GM21619 (cell line): ENCODE measurements around the gene GATA5.

Experiments
- ATAC-seq: cut with Tn5 transposase; IDR thresholded peaks from one replicate; pipeline ENCODE4 v1.9.1; 2021; ENCODE audit not compliant: unreplicated experiment

Gene GATA5

DNA sequence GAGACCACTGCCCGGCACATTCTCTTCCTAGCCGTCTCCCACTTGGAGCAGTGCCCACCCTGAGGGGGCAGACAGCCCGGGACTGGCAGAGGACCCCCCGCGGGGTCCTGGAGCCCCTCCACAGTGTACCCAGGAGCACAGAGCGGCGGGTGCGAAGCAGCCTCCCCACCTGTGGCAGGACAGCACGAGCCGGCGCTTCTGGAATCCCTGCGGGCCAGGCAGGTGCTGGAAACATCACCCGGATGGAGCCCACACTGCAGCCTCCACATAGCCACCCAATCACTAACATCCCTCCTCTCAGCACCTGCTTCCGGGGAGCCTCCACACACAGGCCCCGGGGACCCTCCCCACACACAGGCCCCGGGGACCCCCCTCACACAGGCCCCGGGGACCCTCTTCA lies 18.7 kb downstream of the GATA5 start:
- no peak for ATAC-seq

DNA sequence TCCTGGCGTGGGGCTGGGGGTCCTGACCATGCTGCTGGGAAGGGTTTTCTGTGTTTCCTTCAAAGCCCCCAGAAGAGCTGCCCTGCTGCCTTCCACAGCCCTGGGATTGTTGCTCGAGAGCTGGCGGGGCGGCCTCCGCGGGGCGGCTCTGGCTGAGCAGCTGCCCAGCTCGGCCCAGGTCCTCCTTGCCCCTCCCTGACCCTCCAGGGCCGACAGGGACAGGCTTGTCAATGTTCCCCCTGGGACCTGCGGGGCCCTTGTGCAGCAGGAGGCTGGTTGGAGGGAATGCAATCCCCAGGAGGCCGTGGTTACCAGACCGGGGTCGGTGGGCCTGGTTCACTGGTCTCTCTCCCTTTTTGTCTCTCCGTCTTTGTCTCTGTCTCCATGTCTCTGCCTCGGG lies 19.9 kb downstream of the GATA5 start:
- no peak for ATAC-seq

DNA sequence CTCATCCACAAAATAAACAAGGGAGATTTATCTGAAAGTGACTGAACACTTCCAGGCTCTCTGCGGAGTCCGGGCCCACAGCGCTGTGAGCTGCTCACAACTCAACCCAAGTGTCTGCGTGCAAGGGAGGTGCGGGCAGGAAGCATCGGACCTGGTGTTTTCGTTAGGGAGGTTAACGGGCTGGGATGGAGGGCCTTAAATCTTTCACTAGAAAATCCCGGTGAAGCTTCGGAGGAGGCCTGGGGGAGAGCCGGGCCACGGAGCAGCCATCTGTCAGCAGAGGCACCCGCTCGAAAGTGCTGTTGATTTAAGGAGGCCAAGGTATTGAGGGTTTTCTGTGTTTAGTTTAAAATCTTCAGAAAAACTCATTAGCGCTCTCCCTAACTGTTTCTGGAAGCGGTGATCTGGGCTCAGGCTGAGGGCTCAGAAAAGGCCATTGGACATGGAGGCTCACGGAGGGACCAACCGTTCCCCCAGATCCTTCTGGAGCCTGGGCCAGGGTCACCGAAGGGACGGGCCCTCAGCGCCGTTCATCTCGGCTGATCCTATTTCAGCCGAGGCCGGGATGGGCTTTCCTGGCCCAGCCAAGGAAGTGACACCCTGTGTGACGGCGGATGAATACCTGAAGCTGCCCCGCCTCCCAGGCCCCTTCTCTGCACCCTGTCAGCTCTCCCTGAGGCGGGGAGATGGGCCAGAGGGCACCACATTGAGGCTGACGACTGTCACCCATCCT lies 20.7 kb downstream of the GATA5 start:
- no peak for ATAC-seq

DNA sequence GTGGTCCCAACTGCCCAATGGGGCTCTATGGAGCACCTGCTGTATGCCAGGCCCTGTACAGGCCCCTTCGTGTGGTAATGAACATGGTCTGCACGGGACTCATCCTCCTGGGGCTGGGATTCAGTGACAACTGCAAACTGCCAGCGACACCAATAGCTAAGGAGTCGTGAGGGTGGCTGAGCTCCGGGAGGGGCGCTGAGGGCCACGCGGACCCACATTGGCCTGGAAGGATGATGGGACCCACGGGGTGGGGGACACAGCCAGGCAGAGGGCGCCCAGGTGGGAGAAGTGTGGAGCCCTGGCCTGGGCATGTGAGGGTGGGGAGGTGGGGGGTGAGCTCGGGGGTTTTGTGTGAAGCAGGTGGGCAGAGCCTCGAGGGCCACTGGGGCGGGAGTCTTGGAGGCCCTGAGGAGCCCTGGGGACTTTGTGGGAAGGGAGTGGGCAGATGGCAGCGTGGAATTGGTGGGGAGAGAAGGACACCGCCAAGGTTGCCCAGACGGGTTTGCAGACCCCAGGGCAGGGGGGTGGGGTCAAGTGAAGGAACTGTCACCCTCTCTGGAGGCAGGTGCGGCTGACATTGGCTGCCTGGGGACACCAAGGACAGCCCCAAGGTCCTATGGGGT lies 22.5 kb downstream of the GATA5 start:
- ATAC-seq, result no peak

DNA sequence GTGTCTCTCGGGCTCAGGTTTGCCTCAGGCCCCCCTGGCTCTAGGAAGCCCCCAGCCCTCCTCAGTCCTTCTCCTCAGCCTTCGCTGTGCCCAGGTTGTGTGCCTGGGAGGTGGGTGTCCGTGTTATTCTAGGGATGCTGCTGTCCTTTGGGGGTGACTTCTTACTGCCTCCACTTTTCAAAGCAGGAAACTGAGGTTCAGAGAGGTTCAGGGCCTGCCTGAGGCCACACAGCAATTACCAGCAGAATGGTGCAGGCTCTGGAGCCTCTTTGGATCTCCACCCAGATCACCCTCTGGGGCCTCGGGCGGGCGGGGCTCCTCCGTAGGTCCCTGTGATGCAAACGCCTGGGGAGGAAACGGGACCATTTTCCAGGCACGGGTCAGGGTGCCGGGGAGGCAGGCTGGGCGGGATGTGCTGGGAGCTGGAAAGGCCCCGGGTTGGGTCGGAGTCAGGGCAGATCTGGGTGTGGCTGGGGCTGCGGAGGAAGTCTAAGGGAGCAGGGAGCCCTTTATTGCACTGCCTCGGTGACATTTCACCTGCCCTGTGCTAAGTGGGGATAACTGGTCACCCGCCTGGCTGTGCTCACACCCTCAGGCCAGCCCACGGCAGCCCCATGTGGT lies 23.2 kb downstream of the GATA5 start:
- ATAC-seq, result no peak

DNA sequence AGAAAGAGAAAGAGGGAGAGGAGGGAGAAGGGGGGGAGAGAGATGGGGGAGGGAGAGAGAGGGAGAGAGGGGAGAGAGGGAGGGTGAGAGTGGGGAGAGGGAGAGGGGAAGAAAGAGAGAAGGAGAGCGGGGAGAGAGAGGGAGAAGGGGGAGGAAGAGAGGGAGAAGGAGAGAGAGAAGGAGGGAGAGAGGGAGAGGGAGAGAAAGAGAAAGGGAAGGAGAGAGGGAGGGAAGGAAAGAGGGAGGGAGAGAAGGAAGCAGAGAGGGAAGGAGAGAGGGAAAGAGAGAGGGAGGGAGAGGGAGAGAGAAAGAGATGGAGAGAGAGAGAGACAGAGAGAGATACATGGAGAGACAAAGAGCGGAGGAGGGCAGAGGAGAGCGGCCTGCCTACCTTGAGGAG lies 23.8 kb downstream of the GATA5 start:
- no peak for ATAC-seq

DNA sequence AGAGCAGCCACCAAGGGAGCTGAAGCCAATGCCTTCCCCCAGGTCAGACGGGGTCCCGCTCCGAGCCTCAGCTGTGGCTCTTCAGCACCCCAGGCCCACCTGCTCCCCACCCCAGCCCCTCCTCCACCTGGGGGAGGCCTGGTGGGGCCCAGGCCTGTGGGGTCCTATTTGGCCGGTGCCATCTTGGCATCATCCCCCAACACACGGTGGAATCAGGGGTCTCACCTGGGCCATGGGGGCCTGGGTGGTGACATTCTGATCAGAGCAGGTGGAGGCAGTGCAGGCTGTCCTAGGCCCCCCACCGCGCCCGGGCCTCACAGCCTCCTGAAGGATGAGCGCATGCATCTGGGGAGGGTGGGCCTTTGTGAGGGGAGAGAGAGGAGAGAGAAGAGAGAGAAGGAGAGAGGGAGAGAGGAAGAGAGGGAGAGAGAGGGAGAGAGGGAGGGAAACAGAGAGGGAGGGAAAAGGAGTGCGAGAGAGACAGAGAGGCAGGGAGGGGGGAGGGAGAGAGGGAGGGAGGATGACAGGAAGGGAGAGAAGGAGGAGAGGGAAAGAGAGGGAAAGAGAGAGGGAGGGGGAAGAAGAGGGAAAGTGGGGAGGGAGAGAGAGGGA lies 24.5 kb downstream of the GATA5 start:
- no peak for ATAC-seq

- ATAC-seq, result no peak
These were observed 25.7 kb downstream of the GATA5 start for GRCh38 chr20:62449951-62450691.

- ATAC-seq, result no peak
These were observed 27.0 kb downstream of the GATA5 start for GRCh38 chr20:62448788-62449187.

DNA sequence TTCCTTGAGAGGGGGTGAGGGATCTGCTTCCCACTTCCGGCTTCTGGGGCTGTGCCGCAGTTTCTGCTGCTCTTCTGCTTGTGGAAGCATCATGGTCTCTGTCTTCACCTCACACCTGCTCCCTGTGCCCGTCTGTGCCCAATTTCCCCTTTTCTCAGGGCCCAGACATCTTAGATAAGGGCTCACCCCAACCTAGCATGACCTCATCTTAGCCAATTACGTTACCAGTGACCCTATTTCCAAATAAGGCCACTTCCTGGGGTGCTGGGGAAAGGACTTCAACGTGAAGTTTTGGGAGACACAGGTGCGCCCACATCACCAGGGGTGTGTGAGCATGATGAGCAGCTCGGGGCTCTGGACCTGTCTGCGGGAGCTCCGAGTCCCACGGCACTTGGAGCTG lies 27.8 kb downstream of the GATA5 start:
- ATAC-seq, result no peak

DNA sequence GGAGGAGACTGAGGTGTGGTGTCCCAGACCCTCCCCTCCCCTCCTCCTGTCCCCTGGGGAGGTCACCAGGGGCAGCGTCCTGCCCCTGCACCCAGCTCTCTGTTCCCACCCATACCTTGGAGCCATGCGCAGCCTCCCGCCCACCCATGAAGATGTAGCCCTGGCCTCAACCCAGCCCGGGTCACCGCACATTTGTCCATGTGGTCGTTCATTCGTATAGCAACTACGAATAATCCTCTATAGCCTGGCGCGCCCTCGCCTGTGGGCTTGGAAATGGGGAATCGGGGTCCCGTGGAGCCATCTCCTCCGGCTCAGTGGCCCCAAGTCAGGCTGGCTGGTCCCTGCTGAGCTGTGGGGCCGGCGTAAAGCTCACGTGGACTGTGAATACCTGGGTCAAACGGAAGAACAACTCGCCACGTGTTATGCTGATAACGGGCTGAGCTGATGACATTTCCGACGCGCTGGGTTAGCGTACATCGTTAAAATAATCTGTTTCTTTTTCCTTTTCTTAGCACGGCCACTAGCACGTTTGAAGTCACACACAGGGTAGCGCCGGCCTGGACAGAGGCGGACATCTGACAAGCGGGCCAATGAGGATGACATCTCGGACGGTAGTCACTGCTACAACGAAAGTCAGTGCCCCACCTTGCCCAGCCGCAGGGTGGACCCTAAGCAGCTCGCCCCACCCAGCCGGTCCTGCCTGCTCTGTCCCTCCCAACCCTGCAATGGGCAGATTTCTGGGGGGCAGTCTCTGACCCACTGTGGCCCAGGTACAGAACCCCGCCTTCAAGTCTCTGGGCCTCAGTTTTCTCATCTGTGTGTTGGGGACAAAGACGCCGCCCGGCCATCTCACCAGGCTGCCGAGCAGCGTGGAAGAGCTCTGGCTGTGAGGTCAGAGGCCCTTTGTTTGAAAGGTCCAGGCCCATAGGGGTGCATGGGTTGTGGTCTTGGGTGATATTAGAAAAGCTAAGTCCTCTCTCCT lies 28.6 kb downstream of the GATA5 start:
- no peak for ATAC-seq

GRCh38 chr20:62446481-62446880 lies 29.3 kb downstream of the GATA5 start:
- no peak for ATAC-seq

GRCh38 chr20:62445553-62446340 lies 30.0 kb downstream of the GATA5 start:
- no peak for ATAC-seq

GRCh38 chr20:62444286-62444685 lies 31.5 kb downstream of the GATA5 start:
- no peak for ATAC-seq

- ATAC-seq, result no peak
These were observed 33.7 kb downstream of the GATA5 start for GRCh38 chr20:62441987-62442539.

- ATAC-seq, result no peak
These were observed 36.6 kb downstream of the GATA5 start for GRCh38 chr20:62439218-62439617.

DNA sequence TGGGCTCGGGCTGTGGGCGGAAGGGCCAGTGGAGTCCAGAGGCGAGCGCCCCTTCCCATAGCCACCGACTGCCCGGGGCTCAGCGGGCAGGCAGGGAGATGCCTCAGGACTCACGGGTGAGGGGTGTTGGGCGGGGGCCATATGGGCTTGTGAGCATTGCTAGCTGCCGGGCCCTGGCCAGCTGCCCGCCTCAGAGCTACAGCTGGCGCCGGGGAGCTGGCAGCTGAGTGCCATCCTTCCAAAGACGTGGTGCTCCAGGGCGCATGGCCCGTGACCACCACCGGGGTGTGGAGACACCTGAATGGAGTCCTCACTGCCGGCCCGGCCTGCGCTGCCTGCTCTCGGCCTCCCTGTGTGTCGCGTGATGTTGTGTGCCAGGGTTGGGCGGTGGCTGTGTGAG lies 37.9 kb downstream of the GATA5 start:
- ATAC-seq, result no peak

GRCh38 chr20:62437496-62437895 lies 38.3 kb downstream of the GATA5 start:
- ATAC-seq, result no peak

- no peak for ATAC-seq
These were observed 39.1 kb downstream of the GATA5 start for GRCh38 chr20:62436692-62437091.
